Peyer's patch (tissue), 4 donors: Measurements from ENCODE around the gene ARHGEF38. TPM values are rescaled to one million over a fixed set of nuclear protein-coding genes. Genes with fewer than 3 reads are reported as not detected.
A peak's percentile ranks its signal among the peaks of the same experiment; 100 is the strongest.

Source experiments
- DNase-seq, 3 donors: peaks; one replicate each; pipeline ENCODE4 v3.0.0-alpha.2; 2017 to 2019
- H3K27ac ChIP-seq, 4 donors: fragments of 200-600 bp; sonication (generic); one replicate each; pipeline ENCODE4 v1.5.1; 2016 to 2019
- H3K27me3 ChIP-seq, 2 donors: fragments of 200-600 bp; sonication (generic); one replicate each; pipeline ENCODE4 v1.5.1; 2019
- H3K36me3 ChIP-seq, 3 donors: fragments of 200-600 bp; sonication (generic); one replicate each; pipeline ENCODE4 v1.5.1; 2016 to 2019
- H3K4me1 ChIP-seq, 4 donors: fragments of 200-600 bp; sonication (generic); one replicate each; pipeline ENCODE4 v1.5.1; 2016 to 2019
- H3K4me3 ChIP-seq, 4 donors: fragments of 200-600 bp; sonication (generic); 1 replicate in 3 of 4; 2 replicates in 1 of 4; pipeline ENCODE4 v1.5.1; 2016 to 2019; ENCODE audit warnings: mild to moderate bottlenecking in 1 of 4
- H3K9me3 ChIP-seq, 4 donors: fragments of 200-600 bp; sonication (generic); one replicate each; pipeline ENCODE4 v1.5.1; 2016 to 2019; ENCODE audit warnings: mild to moderate bottlenecking in 1 of 4
- POLR2A ChIP-seq, 2 donors: fragments of 450-650 bp; IDR thresholded peaks; one replicate each; pipeline ENCODE4 v1.5.1; 2017; ENCODE audit warnings: antibody characterized with exemption in 2 of 2, mild to moderate bottlenecking in 2 of 2, moderate library complexity in 2 of 2
- total RNA-seq, 4 donors: library from RNA; depleted of rRNA; stranded (reverse); fragments of >200 nt; gene quantifications; one replicate each; pipeline ENCODE4 v1.1.0, GENCODE V29; 2016
- TF ChIP-seq, protein P1 (sequence below), 6 experiments: fragments of 450-650 bp in 4 of 6; fragments of 200-600 bp in 2 of 6; sonication (generic) in 1 of 6; IDR thresholded peaks; one replicate each; pipeline ENCODE4 v1.5.1; 2017 to 2019; ENCODE audit warnings: antibody characterized with exemption in 6 of 6, mild to moderate bottlenecking in 3 of 6, moderate library complexity in 1 of 6

Gene ARHGEF38
- total RNA-seq, 4 donors from 2014 or later, result 17.3 to 31.8 (median 25.4) TPM

DNA sequence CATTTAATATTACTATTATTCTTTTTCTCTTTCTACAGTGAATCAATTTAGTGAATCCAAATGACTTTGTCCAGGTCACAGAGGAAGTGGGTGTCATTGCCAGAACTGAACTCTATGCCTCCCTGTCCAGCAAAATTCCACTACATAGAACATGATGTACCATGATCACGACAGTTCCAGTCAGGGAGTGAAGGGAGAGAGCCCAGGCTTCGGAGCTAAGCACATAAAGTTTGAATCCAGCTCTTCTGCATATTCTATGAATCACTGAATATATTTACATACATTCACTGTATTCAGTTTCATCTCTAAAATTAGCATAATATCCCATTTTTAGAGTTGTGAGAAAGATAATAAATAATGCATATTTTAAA is 17.4 kb downstream of the ARHGEF38 start:
- Histone ChIP-seq H3K27me3 (no peaks in the 10 kb centered on the region), H3K27ac (no peak overlapping the region), H3K9me3 (no peaks in the 10 kb centered on the region), H3K4me3 (no peak overlapping the region), H3K4me1 (no peaks in the 10 kb centered on the region), H3K36me3 (no peaks in the 10 kb centered on the region)
- DNase-seq, result no peak
- TF ChIP-seq, protein P1, sequence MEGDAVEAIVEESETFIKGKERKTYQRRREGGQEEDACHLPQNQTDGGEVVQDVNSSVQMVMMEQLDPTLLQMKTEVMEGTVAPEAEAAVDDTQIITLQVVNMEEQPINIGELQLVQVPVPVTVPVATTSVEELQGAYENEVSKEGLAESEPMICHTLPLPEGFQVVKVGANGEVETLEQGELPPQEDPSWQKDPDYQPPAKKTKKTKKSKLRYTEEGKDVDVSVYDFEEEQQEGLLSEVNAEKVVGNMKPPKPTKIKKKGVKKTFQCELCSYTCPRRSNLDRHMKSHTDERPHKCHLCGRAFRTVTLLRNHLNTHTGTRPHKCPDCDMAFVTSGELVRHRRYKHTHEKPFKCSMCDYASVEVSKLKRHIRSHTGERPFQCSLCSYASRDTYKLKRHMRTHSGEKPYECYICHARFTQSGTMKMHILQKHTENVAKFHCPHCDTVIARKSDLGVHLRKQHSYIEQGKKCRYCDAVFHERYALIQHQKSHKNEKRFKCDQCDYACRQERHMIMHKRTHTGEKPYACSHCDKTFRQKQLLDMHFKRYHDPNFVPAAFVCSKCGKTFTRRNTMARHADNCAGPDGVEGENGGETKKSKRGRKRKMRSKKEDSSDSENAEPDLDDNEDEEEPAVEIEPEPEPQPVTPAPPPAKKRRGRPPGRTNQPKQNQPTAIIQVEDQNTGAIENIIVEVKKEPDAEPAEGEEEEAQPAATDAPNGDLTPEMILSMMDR (IDR thresholded peaks at IDR 0.05), result no peak
- TF ChIP-seq POLR2A (IDR thresholded peaks at IDR 0.05), result no peak

DNA sequence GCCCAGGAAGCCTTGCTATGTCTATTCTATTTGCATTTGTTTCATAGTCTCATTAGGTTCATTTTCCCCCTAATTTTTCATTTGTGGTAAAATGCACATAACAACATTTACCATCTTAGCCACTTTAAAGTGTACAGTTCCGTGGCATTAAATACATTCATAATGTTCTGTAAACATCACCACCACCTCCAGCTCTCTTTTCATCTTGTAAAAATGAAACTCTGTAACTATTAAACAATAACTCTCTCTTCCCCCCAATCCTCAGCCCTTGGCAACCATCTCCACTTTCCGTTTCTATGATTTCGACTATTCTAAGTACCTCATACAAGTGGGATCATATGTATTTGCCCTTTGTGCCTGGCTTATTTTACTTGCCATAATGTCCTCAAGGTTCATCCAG is 19.9 kb downstream of the ARHGEF38 start:
- no peaks in the 10 kb centered on the region for H3K27me3 ChIP-seq
- H3K4me1 ChIP-seq, result no peaks in the 10 kb centered on the region
- H3K9me3 ChIP-seq, result no peaks in the 10 kb centered on the region
- no peak overlapping the region for H3K27ac ChIP-seq
- H3K4me3 ChIP-seq, result no peak overlapping the region
- H3K36me3 ChIP-seq, result no peaks in the 10 kb centered on the region
- no peak for TF ChIP-seq POLR2A (IDR thresholded peaks at IDR 0.05)
- TF ChIP-seq, protein P1 (IDR thresholded peaks at IDR 0.05), result no peak
- DNase-seq, result no peak

DNA sequence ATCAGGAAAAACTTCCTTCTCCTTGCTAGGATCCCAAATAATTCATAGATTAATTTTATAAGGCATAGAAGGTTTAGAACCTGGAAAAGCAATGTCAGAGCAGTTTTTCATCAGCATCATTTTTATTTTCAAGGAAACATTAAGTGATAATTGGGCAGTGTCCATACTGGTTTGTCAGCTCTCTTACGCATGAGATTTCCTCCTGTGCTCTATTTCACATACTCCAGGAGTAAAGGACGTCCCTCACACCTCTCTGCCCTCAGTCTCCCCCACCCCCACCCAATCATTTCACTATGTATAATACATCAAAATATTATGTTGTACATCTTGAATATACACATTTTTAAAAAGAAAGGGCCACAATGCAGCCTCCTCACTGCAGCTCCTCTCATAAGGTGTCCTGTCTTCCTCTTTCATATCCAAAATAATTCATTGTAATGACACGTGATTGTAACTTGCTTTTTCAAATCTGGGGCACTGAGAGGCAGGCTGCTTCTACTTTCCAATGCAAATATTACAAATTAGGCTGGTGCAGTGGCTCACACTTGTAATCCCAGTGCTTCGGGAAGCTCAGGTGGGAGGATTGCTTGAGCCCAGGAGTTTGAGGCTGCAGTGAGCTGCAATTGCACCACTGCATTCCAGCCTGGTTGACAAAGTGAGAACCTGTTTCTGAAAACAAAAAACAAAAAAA is 34.4 kb downstream of the ARHGEF38 start:
- no peak for DNase-seq
- Histone ChIP-seq H3K27me3 (no peaks in the 10 kb centered on the region), H3K4me1 (peaks cover 0 to 6% (median 1%) of the 10 kb centered on the region in 4 donors), H3K9me3 (no peaks in the 10 kb centered on the region), H3K4me3 (no peak overlapping the region), H3K27ac (peak overlapping the region in 1 of 4 donors; percentile 48), H3K36me3 (no peaks in the 10 kb centered on the region)
- TF ChIP-seq POLR2A (IDR thresholded peaks at IDR 0.05), result no peak
- TF ChIP-seq, protein P1 (IDR thresholded peaks at IDR 0.05), result no peak

DNA sequence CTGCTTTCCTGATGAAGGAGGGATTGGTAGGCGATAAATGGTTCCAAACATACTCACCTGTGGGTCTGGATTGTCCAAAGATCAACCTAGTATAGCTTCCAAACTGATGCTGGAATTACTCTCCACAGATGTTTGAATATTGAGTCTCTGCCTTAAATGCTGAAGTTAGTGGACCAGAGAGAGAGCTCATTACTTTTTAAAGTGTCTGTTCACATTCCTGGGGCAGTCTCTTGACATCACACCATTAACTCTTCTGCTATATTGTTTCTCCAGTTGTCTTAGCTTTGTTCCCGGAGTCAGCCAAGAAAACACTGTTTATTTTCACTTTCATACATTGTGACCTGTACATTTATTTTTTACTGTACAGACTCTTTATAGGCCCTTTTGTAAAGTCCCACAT is 35.4 kb downstream of the ARHGEF38 start:
- Histone ChIP-seq H3K9me3 (no peaks in the 10 kb centered on the region), H3K27ac (peak overlapping the region in 1 of 4 donors; percentile 48), H3K27me3 (no peaks in the 10 kb centered on the region), H3K4me3 (no peak overlapping the region), H3K4me1 (peaks cover 0 to 6% (median 1%) of the 10 kb centered on the region in 4 donors), H3K36me3 (no peaks in the 10 kb centered on the region)
- DNase-seq, result no peak
- TF ChIP-seq POLR2A (IDR thresholded peaks at IDR 0.05), result no peak
- TF ChIP-seq, protein P1 (IDR thresholded peaks at IDR 0.05), result no peak

DNA sequence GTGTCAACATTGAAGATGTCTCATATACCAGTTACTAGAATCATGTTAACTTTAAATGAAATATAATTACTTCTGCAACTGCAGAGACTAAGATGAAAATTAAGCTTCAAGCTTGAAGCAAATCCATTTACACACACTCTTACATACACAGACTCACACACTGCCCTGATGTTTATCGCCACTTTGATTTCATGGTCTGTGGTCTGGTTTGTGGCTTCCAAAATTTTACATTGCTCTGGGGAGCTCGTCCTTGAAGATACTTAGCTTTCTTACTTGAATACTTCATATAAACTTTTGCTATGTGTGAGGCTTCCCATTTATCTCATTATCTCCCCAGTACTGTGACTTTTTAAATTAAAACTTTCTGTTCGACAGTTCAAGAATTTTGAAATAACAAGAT is 35.8 kb downstream of the ARHGEF38 start:
- Histone ChIP-seq H3K27me3 (no peaks in the 10 kb centered on the region), H3K36me3 (no peaks in the 10 kb centered on the region), H3K4me1 (peaks cover 0 to 6% (median 1%) of the 10 kb centered on the region in 4 donors), H3K9me3 (no peaks in the 10 kb centered on the region), H3K4me3 (no peak overlapping the region), H3K27ac (no peak overlapping the region)
- DNase-seq, result no peak
- TF ChIP-seq POLR2A (IDR thresholded peaks at IDR 0.05), result no peak
- TF ChIP-seq, protein P1 (IDR thresholded peaks at IDR 0.05), result no peak
